NCI-H1105 treated with DMSO at 0.1 percent for 48 hours (cell line): ENCODE data around the gene KCNQ1.

Experiments used
- DNase-seq: peaks from one replicate; lab custom pipeline; 2025; lab: John Stamatoyannopoulos, UW

KCNQ1 gene

DNA sequence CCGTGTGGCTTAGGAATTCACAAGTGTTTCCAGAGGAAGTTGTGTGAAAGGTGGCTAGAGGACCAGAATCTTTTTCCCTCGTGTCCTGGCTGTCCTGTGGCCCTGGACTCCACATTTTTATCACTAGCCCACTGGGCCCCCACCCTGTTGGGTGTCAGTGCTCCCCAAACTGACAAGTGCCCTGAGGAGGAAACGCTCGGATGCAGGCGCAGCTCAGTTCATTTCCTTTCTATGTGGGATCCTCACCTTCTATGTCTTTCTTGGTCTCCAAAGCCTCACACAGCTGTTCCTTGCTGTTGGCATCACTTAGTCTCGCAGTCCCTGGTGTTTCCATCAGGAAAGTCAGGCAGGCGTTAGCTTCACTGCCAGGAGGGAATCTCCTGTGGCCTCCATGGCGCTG is 323.0 kb downstream of the KCNQ1 start:
- no peak for DNase-seq

DNA sequence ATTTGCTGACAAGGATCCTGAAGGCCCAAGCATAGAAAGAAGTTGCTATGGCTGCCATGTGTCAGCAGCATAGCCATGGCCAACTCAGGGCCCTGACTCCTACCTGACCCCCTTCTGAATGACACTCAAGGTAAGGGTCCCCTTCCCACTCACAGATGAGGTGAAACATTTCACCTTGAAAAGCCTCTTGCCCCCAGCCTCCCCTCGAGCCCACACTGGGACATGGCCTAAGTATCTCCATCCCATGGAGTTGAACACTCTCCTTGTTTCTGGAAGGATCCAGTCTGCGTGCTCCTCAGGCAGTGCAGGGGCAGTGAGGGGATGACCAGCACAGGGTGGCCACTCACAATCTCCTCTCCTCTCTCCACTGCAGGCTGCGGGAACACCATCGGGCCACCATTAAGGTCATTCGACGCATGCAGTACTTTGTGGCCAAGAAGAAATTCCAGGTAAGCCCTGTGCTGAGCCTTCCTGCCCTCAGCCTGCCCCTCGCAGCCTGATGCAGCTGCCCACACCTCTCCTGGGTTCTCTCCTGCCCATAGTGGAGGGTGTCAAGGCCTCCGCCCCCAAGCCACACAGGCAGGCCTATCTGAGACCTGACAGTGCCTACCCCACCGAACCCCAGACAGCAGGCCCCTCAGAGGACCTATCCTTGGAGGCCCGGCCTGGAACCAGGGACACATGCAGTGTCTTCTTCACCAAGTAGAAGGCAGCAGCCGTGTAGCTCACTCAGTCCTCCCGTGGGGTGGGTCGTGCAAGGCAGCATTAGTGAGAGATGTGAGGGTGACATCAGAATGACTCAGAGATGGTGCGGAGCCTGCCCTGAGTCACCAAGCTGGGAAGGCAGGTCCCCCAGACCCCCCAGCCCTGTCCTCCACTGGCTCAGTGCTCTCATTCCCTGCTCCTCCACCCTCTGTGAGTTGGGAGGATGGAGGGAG is 323.9 kb downstream of the KCNQ1 start:
- DNase-seq, result no peak

- no peak for DNase-seq
Observed at GRCh38 chr11:2769409-2770095, 324.7 kb downstream of the KCNQ1 start.

- no peak for DNase-seq
Observed at GRCh38 chr11:2770096-2770751, 325.4 kb downstream of the KCNQ1 start.

DNA sequence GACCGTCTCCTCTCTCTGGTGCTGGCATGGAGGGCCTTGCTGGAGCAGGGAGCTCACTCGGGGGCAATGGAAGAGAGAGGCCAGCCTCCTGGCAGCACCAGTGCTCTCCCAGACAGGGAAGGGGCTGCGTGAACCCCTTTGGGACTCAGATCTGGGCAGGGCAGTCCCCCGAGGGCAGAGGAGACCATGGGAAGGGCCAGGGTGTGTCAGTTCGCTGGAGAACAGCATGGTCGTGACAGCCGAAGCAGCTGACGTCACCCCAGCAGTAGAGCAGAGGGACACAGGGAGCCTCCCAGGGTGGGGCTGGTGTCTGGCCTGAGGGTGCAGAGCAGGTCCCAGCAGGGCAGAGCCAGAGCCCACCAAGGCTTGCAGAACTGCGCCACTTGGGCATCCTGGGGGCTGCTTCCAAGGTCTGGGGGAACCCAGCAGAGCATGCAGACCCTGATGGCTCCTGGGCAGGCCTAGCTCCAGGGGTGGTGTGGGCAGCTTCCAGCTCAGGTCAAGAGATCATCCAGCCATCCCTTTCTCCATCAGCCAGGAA is 326.0 kb downstream of the KCNQ1 start:
- DNase-seq, result no peak

- peak; percentile 16 for DNase-seq
Observed at GRCh38 chr11:2771758-2772466, 327.1 kb downstream of the KCNQ1 start.

- DNase-seq, result no peak
Observed at GRCh38 chr11:2772544-2773031, 327.8 kb downstream of the KCNQ1 start.

DNA sequence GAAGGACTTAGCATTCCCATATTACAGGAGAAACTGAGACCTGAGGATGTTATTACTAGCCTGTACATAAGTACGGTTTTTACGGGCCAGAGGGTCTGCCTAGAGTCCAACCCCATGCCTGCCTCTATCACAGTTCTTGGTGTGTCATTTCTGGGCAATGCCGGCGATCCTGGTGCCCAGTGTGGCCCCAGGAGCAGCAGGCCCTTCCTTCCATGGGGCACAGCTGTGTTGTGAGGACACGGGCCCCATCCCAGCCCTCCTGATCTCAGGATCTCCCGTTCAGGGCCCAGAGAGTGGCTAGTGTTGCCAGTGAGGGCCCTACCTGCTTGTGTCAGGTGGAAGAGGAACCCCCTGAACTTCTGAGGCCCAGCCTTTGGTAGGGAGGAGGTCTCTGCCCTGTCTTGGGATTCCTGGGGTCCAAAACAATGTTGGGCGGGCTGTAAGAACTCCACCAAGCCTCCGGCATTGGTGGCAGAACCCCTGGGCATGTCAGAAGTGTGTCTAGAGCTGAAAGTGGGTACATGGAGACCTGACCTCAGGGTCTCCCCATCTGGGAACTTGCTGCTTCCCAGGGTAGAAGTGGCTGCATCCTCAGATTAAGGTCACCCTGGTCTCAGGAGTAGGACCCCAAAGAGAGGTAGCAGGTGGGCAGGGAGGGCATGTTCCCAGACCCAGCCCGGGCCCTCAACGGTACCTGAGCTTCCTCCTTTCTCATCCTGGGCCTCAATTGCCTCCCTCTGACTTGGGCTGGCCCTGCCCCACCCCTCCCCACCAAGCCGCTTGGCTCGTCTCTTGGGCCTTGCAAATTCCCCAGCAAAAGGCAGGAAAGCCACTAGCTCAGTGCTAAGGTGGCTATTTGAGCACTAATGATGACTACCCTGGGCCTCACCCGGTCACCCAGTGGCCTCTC is 329.6 kb downstream of the KCNQ1 start:
- no peak for DNase-seq

DNA sequence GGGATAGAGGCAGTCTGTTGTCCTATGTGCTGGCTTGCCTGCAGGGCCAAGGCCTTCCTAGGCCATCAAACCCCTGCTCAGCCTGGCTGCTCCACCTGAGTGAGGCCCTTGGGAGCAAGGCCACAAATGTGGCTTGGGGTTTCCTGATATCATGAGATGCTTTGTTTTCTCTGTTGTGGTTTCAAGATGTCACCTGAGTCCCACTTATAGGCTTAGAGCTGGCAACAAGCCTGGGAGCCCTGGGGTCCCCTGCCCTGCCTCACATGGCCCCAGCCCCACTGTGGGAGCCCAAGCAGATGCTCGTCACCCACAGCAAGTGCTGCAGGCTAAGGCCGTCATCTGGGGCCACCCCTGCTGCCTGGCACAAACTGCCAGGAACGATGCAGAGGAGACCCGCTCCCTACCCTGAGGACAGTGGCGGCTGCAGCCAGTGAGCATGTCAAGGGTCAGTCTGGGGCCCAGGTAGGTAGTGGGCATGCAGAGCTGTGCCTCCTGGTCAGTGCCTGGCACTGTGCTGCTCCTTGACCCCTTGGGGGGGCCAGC is 330.3 kb downstream of the KCNQ1 start:
- no peak for DNase-seq

GRCh38 chr11:2775626-2776350 is 331.0 kb downstream of the KCNQ1 start:
- no peak for DNase-seq

DNA sequence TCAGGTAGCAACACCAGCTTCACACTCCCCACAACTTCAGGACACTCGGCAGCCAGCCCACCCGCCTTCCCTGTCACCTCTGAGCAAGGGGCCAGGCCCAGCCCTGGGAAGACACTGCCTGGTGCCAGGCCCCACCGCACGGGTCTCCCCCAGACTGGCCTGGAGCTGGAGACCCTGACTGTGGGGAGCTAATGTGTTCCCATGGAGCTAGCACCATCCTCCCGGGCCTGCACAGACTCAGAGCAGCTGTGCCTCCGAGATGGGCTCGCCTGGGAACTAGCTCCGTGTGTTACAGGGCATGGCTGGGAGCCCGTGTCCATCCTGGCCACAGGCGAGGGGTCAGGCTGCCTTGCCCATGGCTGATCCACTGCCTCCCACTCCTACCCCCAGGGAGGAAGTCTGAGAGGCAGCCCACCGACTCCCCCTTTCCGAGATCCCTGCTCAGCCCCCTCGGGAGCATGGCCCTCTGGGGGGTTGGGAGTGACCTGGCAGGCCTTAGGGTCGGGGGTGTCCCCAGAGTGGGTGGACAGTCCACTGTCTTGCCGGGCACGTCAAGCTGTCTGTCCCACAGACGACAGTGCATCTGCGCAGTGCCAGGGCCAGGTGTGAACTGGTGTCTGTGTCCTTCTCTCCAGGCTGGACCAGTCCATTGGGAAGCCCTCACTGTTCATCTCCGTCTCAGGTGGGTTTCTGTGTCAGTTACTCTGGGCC is 331.7 kb downstream of the KCNQ1 start:
- no peak for DNase-seq

- no peak for DNase-seq
Observed at GRCh38 chr11:2777386-2777785, 332.6 kb downstream of the KCNQ1 start.

DNA sequence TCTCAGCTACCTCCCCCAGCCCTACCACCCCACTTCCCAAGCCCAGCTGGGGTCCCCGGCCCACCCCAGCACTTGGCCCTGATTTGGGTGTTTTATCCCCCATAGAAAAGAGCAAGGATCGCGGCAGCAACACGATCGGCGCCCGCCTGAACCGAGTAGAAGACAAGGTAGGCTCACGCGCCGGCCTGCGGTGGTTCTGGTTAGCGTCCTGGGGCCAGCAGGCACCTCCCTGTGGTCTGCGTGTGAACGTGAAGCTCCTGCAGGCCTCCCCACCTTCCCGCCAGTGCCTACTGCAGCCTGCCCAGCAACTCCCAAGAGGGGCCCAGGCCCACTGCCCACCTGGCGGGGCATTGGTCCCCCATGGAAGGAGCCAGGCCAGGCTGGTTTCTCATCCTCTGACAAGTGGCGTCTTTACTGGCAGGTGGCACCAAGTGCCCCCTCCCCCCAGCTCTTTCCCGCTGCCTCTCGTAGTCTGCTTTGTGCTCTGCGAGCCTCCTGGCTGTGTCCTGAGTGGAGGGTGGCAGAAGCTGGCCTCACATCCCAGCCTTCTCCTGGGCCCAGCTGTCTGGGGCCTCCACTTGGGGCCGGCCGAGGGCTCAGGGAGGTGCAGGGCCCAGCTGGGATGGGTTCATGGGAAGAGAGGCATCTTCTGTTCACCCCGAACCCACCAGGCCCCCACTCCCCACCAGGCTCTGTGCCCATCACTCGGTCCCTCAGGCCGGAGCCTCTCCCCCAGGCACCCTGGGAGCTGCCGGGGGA is 333.2 kb downstream of the KCNQ1 start:
- DNase-seq, result peak; percentile 91

DNA sequence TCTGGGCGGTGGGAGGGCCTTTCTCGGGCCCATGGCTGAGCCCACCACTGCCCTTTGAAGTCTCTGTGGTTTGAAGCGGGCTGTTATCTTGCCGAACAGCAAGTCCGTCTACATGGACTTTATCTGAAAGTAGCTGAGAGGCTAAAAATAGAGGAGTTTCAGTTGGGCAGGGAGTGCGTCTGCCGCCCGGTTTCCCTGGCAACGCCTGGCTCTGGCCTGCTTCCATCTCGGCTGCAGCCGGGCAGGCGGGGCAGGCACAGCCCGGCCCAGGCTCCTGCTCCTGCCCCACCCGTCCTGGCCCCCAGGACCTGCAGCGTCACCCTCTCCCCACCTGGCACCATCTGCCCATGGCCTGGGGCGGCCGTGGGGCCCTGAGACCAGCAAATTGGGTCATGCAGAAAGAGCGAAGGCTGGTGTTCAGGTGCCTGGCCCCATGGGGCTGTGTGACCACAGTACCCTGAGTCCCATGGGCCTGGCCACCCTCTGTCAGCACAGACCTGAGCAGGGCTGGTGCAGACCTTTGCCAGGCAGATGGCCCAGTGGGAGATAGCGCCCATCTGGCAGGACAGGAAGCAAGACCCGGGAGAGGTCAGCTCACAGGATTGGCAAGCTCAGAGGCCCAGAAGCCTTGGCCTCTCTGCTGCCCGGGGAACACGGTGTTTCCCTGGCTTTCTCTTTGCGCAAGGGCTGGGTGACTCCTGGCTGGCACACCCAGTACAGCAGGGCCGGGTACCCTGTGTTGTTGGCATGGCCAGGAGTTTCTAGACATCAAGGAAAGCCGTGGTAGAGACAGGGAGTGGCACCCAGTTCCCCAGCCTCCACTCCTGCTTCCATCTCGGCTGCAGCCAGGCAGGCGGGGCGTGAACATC is 334.1 kb downstream of the KCNQ1 start:
- DNase-seq, result peak; percentile 94

DNA sequence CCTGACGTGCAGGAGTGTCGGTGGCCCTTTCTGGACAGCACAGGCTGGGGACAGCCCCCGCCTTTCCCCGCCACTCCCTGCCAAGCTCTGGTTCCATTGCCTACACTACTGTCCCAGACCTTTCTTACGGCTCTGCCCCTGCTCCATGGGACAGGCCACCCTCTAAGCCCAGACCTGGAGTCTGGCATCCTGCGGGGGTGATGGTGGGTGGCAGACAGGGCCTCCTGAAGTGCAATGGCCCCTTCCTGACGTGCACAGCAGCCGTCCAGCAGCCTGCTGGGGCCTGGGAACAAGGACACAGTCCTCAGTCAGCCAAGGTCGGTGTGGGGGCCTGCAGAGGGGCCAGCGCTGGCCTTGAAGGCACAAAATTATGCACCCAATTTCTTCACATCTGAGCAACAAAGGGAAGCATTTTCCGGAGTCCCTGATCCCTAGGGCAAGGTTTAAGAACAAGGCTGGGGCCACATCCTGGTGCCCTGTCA is 334.7 kb downstream of the KCNQ1 start:
- DNase-seq, result no peak

GRCh38 chr11:2779981-2780849 is 335.4 kb downstream of the KCNQ1 start:
- DNase-seq, result no peak
